GM12872 (cell line): Measurements from ENCODE around the gene DHRSX.

Experiments
- TF ChIP-seq, protein P1 (sequence below): IDR thresholded peaks from 3 replicates; pipeline ENCODE4 v1.5.1; 2011; ENCODE audit warnings: low read depth, mild to moderate bottlenecking, low read length, moderate library complexity; ENCODE audit not compliant: insufficient read depth

The DHRSX gene

DNA sequence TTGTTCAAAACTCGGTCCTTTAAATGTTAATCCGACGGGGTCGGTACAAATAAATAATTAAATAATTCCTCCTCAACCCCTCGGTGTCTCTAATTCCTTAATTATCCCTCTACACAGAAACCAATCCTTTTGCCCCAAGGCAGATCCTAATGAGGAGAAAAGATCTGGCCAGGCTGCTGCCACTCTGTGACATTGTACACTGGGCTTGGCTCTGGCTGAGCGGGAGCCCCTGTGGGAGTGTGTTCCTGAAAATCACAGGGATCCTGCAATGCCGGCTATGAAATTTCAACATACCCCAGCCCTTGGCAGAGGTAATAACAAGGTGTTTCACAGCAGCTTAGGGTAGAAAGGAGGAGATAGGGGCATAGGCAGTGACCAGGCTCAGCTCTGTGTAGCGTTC, 96.0 kb downstream of the DHRSX start:
- TF ChIP-seq, protein P1, sequence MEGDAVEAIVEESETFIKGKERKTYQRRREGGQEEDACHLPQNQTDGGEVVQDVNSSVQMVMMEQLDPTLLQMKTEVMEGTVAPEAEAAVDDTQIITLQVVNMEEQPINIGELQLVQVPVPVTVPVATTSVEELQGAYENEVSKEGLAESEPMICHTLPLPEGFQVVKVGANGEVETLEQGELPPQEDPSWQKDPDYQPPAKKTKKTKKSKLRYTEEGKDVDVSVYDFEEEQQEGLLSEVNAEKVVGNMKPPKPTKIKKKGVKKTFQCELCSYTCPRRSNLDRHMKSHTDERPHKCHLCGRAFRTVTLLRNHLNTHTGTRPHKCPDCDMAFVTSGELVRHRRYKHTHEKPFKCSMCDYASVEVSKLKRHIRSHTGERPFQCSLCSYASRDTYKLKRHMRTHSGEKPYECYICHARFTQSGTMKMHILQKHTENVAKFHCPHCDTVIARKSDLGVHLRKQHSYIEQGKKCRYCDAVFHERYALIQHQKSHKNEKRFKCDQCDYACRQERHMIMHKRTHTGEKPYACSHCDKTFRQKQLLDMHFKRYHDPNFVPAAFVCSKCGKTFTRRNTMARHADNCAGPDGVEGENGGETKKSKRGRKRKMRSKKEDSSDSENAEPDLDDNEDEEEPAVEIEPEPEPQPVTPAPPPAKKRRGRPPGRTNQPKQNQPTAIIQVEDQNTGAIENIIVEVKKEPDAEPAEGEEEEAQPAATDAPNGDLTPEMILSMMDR: no peak

GRCh38 chrX:2402361-2402690, 98.5 kb downstream of the DHRSX start:
- TF ChIP-seq, protein P1: no peak

- TF ChIP-seq, protein P1: no peak
These were observed 99.0 kb downstream of the DHRSX start for GRCh38 chrX:2401590-2402360.

DNA sequence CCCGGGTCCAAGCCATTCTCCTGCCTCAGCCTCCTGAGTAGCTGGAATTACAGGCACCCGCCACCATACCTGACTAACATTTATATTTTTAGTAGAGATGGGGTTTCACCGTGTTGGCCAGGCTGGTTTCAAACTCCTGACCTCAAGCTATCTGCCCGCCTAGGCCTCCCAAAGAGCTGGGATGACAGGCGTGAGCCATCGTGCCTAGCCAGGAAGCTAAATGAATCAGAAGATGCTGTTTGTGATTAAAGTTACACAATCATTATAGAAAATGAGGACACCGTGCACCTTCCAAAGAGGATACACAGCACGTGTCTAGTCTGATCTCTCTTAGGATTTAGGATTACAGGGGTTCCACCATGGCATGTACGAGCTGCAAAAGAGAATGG, 99.6 kb downstream of the DHRSX start:
- TF ChIP-seq, protein P1: no peak

DNA sequence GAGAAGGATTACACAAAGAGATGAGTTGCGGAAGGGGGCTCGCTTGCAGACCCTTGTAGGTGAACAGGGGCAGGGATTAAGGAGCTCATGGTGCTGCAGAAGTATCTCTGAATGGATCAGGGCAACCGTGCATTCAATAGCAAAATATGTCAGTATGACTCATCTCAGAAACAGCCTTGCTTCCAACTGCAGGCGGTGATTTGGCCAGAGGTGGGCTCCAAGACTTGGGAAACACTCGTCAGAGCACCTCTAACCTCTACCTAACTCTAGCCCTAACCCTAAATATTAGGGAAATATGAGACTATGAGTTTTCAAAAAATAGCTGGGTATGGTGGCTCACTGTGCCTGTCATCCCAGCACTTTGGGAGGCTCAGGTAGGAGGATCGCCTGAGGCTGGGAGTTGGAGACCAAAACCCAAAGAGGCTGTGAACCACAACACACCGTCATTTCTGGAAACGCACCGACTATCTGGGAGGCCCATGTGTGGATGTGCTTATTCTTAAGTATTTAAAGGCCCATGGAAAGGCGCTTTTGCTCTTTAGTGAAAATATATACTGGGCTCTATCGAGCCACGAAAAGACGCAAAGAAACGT, 102.6 kb downstream of the DHRSX start:
- TF ChIP-seq, protein P1: no peak

DNA sequence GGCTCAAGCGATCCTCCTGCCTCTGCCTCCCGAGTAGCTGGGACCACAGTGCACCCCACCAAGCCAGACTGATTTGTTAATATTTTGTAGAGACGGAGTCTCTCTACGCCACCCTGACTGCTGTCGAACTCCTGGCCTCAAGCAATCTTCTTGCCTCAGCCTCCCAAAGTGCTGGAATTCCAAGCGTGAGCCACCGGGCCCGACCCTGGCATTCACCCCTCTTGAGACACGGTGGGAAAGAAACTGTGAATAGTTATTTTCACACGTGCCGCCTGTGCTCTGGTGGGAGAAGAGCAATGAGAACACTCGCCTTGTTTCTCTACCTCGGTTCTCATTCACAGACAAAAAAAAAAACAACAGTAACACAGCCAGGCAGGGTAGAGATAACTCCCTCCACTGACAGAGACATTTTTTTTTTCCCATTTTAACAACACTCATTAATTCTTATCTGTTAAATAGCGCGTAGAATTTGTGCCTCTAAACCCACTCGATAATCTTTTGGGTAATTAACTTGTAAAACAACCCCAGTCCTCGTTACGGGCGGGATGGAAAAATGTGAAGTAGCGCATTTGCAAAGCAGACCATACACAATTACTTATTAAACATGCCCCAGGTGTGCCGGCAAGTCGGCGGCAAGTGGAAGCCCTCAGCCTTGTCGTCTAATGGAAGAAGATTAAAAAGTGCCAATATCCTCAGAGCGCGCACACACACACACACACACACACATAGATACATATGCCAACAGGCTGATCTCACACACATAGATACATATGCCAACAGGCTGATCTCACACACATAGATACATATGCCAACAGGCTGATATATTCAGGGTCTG, 103.3 kb downstream of the DHRSX start:
- TF ChIP-seq, protein P1: no peak

DNA sequence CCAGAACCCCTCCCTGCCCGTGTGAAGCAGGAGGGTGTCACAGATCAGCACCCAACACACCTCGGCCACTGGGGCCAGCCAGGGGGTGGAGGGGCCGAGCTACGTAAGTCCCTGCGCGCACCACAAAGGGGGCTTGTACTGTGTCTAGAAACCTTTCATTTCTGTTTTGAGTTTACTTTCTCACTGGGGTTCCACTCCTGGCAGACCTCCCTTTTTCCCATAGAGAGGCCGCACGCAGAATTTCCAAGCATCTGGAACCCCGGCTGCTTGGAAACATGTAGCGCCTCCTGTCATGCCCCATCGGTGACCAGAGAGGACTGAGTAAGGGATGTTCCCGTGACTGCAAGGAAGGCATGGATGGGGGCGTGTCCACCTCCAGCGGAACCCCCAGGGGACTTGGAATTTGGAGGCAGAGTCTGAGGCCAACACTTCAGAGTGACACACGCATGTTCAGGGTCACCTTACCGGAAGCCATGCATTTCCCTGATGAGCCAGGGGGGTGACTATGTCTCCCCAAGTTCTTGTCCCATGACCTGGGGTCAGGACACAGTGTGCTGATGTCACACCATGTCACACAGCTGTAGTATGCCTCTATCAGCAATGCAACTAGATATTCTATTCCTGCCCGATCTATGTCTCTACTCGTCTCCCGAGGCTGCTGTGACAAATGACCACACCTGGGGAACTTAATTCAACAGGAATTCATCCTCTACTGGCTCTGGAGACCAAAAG, 105.3 kb downstream of the DHRSX start:
- TF ChIP-seq, protein P1: no peak
